HT1080 (cell line): Measurements from ENCODE around the gene APAF1. TPM values are rescaled to one million over a fixed set of nuclear protein-coding genes. Genes with fewer than 3 reads are reported as not detected.
A peak's percentile ranks its signal among the peaks of the same experiment; 100 is the strongest.
"Not testable (repeated sequence)": the region's sequence is repeated elsewhere in the genome, so short reads cannot be mapped to it uniquely, and the experiment has no call there.

Experiments used
- DNase-seq: peaks from one replicate; pipeline ENCODE4 v3.0.0-alpha.2; 2015; ENCODE audit warnings: low read depth
- polyA plus RNA-seq, 2 experiments: library from polyadenylated mRNA; depleted of rRNA; stranded (reverse); fragments of >200 nt; gene quantifications; 2 replicates each; pipeline ENCODE4 v1.2.3, GENCODE V29; 2015
- total RNA-seq: library from RNA; depleted of rRNA; stranded (reverse); fragments of >200 nt; shearing (Covaris generic); gene quantifications from 2 replicates; pipeline ENCODE4 v1.2.3, GENCODE V29; 2014; rRNA removed

APAF1 gene
- total RNA-seq, result 10.0 and 11.4 TPM in 2 replicates
- 8.2 and 13.2 TPM in 2 replicates for polyA plus RNA-seq (2015; cell fraction: cytosol; rRNA removed)
- polyA plus RNA-seq (2015; cell fraction: nucleus; rRNA removed), result 19.1 and 21.5 TPM in 2 replicates

- DNase-seq, result peak; percentile 97
Measured at GRCh38 chr12:98644712-98645571, at the start of gene APAF1, which contains the start of gene IKBIP. TSS of gene APAF1 (plus strand) at chr12:98645290. CDS start at chr12:98648360, 3,070 bp downstream. TSS of gene IKBIP (minus strand) at chr12:98644788. CDS start at chr12:98644701, 87 bp downstream.

GRCh38 chr12:98597313-98597712 lies 47.8 kb upstream of the APAF1 start:
- DNase-seq, result not testable (repeated sequence)

GRCh38 chr12:98601924-98602323 lies 43.2 kb upstream of the APAF1 start:
- DNase-seq, result no peak

GRCh38 chr12:98606359-98606988 lies 38.6 kb upstream of the APAF1 start:
- DNase-seq, result no peak

GRCh38 chr12:98610596-98610995 lies 34.5 kb upstream of the APAF1 start:
- DNase-seq, result no peak

- DNase-seq, result no peak
Measured at GRCh38 chr12:98612696-98613334, 32.3 kb upstream of the APAF1 start.

- no peak for DNase-seq
Measured at GRCh38 chr12:98618952-98619351, 26.1 kb upstream of the APAF1 start.

DNA sequence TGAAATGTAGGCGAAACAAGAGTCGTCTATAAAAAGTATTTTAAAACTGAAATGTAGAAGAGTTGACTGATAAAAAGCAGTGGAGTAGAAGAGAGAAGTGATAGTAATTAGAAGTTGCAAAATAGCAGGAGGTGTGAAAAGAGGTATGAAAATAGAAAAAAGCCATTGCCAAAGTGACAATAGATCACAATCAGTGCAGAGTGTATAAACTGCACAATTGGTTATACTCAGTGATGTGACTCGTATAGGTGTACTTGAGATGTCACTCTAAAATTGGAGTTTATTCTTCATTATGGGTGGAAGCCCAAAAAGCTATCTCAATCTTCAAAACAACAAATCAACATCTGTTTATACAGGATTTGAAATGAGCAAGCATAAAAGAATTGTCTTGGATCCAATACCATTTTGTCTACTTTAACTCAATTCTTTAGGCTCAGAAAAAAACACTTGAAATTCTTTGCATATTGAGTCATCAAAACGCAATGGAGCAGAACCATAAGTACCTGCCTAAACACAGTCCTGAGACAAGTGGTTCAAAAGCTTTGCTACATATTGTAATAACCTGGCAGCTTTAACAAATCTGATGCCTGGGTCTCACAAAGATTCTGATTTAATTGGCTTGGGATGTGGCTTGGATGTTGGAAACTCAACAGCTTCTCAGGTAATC lies 9.3 kb upstream of the APAF1 start:
- peak; percentile 74 for DNase-seq

- DNase-seq, result no peak
Measured at GRCh38 chr12:98637068-98637467, 8.0 kb upstream of the APAF1 start.

- no peak for DNase-seq
Measured at GRCh38 chr12:98638009-98638408, 7.1 kb upstream of the APAF1 start.

DNA sequence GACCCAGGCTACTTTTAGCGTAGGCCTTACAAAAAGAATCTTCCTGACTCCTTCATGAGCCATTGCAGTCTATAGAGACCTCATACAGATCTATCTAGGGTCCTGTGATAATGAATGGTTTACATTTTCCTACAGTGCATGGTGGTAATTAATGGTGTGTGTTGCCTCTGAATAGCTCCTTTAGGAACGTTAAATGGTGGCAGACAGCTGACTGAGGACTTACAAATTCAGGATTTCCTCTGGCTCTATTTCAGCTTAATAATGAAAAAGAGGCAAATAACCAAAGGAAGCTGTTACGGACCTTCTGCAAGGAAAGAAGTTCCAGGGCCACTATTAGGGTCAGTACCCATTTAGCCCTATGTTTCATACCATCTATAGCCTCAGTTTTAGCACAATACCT lies 5.6 kb upstream of the APAF1 start:
- no peak for DNase-seq

GRCh38 chr12:98642801-98643200 lies 2.3 kb upstream of the APAF1 start:
- not testable (repeated sequence) for DNase-seq

GRCh38 chr12:98644433-98644711 lies 718 bp upstream of the APAF1 start:
- no peak for DNase-seq

- no peak for DNase-seq
Measured at GRCh38 chr12:98645572-98646067, 530 bp downstream of the APAF1 start.

GRCh38 chr12:98646294-98647090 lies 1.4 kb downstream of the APAF1 start:
- peak; percentile 52 for DNase-seq

GRCh38 chr12:98651328-98651727 lies 6.2 kb downstream of the APAF1 start:
- no peak for DNase-seq

GRCh38 chr12:98653866-98654493 lies 8.9 kb downstream of the APAF1 start:
- DNase-seq, result peak; percentile 32

DNA sequence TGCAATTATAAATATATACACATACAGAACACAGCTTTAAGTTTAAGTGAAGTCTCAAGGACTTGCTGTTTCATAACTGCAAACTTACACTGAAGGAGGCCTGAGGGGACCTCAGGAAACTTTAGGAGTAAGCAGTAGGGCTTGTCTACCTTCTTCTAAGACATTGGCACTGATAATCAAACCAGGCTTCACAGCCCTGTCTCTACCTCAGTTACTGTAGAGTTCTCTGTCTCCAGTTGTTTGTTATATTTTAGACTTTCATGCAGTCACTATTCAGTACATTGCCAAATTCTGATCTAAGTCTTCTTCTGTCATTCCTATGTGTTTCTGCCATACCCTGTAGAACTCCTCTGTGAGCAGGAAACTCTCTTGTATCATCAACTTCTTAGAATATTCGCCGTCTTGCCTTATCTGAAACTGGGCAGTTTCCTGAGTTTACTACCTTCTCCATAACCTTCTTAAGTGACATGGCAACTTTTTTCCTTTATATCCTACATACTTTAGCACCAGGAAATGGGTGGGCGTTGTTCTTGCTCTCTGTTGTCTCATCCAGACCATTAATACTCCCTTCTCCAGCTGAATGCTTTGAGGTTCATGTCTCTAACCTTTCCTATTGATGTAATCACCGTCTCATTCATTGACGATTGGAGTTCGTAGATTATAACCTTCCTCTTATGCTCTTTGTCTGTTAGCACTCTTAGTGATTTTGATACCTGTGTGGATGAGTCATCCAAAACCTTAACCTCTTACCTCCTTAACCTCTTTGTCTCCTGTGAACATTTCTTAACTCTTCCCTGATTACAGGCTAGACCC lies 11.4 kb downstream of the APAF1 start:
- no peak for DNase-seq

DNA sequence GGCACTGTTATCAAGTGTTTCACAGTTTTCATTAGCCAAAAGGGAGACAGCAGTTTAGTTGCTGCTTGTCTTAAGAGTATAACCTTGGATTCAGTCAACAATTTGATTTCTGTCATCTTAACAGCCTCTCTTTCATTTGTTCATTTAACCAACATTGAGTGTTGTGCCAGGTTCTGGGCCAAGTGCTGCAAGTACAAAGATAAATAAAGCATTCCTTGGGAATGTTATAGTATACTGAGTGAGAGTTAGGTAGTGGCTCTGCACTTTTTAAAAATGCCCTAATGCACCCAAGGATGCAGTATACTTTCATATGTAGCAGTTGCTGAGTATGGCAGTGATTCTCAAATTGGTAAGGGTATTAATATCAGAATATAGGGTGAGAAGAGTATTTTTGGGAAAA lies 15.4 kb downstream of the APAF1 start:
- DNase-seq, result no peak
